Measurements from ENCODE around the gene COL6A2. TPM values are rescaled to one million over a fixed set of nuclear protein-coding genes. Genes with fewer than 3 reads are reported as not detected.

Gene COL6A2
- total RNA-seq, 1 experiment from 2014 or later, result 129 TPM

GRCh38 chr21:46095083-46095719 is 2.7 kb upstream of the COL6A2 start:
- H4K5ac ChIP-seq (ENCODE audit: insufficient read length, low read depth, low read length), result no peak overlapping the region
- Mint-ChIP-seq H3K27ac (no peak overlapping the region; a peak in 1 of 7 replicates), H3K27me3 (ENCODE audit: low read depth) (peaks cover 23% of the 10 kb centered on the region), H3K9me3 (peaks cover 26 to 37% of the 10 kb centered on the region in 2 experiments), H3K4me3 (no peak overlapping the region), H3K36me3 (ENCODE audit: insufficient read depth in 1 of 3, low read depth in 3 of 3) (peaks cover 14 to 16% (median 14%) of the 10 kb centered on the region in 3 experiments), H3K4me1 (peaks cover 5 to 6% of the 10 kb centered on the region in 2 experiments)
- no peaks in the 10 kb centered on the region for H3K79me2 ChIP-seq (ENCODE audit: insufficient read depth, low read length)
- H2BK12ac ChIP-seq (ENCODE audit: insufficient read length, low read depth, low read length), result no peak overlapping the region
- no peaks in the 10 kb centered on the region; the same call in 1 of the 2 replicates for H3K4me1 ChIP-seq (ENCODE audit: insufficient read depth, low read length)
- H3K9ac ChIP-seq (ENCODE audit: extremely low read depth, insufficient read length, low read length), result no peak overlapping the region
- no peak overlapping the region for H2AK5ac ChIP-seq (ENCODE audit: insufficient read length, low read length)
- H3K56ac ChIP-seq (ENCODE audit: insufficient read length, low read depth, low read length), result no peak overlapping the region
- peak; percentile 21 for DNase-seq
- peaks cover 8% of the 10 kb centered on the region for H3K23me2 ChIP-seq (ENCODE audit: insufficient read length, low read depth, low read length, poor library complexity, severe bottlenecking)
- H4K20me1 ChIP-seq (ENCODE audit: control insufficient read depth, insufficient read depth, insufficient read length), result no peaks in the 10 kb centered on the region
- no peak overlapping the region for H2BK5ac ChIP-seq (ENCODE audit: insufficient read length, low read length)
- H3K4ac ChIP-seq (ENCODE audit: low read depth, low read length), result no peak overlapping the region
- H3K27me3 ChIP-seq (ENCODE audit: insufficient read depth, low read length), result peaks cover 2% of the 10 kb centered on the region; the same call in 1 of the 2 replicates
- no peak overlapping the region for H3K18ac ChIP-seq (ENCODE audit: insufficient read length, low read depth, low read length)
- H2BK15ac ChIP-seq (ENCODE audit: low read depth, low read length), result no peak overlapping the region
- peaks cover 17% of the 10 kb centered on the region for H3K9me3 ChIP-seq (ENCODE audit: control insufficient read depth, low read depth, low read length)
- H2AFZ ChIP-seq (ENCODE audit: low read length), result no peak overlapping the region
- H3T11ph ChIP-seq (ENCODE audit: low read length), result no peak overlapping the region
- no peak overlapping the region for H2BK20ac ChIP-seq (ENCODE audit: low read depth, low read length, poor library complexity, severe bottlenecking)
- no peak for TF ChIP-seq CTCF (conservative IDR thresholded peaks at IDR 0.05)
- H3K23ac ChIP-seq (ENCODE audit: insufficient read length, low read depth, low read length), result no peak overlapping the region
- no peak overlapping the region for H4K91ac ChIP-seq (ENCODE audit: insufficient read length, low read depth, low read length)
- H3K4me2 ChIP-seq (ENCODE audit: insufficient read depth, insufficient read length, low read length), result no peak overlapping the region
- H3K14ac ChIP-seq (ENCODE audit: insufficient read depth, low read length), result no peak overlapping the region
- H3K79me1 ChIP-seq (ENCODE audit: insufficient read depth, low read depth, low read length, poor library complexity, severe bottlenecking), result no peaks in the 10 kb centered on the region
- no peak overlapping the region for H3K27ac ChIP-seq (ENCODE audit: insufficient read length, low read depth, low read length)
- no peak overlapping the region for H4K8ac ChIP-seq (replicated peaks; ENCODE audit: insufficient read length, low read depth, low read length)
- no CpG with 5 or more reads among the region's 16 CpGs for WGBS (ENCODE audit: extremely low coverage, insufficient read length, low lambda C conversion rate)
- no peak overlapping the region for H2BK120ac ChIP-seq (ENCODE audit: low read depth, low read length, poor library complexity, severe bottlenecking)

Data from H9 (cell line).